IMR-90 (cell line): Measurements from ENCODE around the gene MRPL33. TPM values are rescaled to one million over a fixed set of nuclear protein-coding genes. Genes with fewer than 3 reads are reported as not detected.

Experiments
- ATAC-seq: fragments of 200-7000 bp; cut with Tn5 transposase; 2 replicates; pipeline ENCODE4 v1.9.1; 2020; ENCODE audit warnings: low read depth, mild to moderate bottlenecking, moderate library complexity
- BruUV-seq: library from RNA; stranded (reverse); fragments of 400-500 nt; replicated peaks from 2 replicates; lab custom pipeline; 2021; lab: Mats Ljungman, UMichigan
- CTCF ChIA-PET: fragments of 300-600 bp; formaldehyde crosslinking; extraction: SDS; loops from one replicate; lab custom pipeline; 2021; ENCODE audit warnings: antibody characterized with exemption; lab: Yijun Ruan, JAX
- POLR2A ChIA-PET: fragments of 300-600 bp; sonication (Branson Sonifier 250); formaldehyde crosslinking; loops from one replicate; lab custom pipeline; 2022; ENCODE audit warnings: antibody characterized with exemption; ENCODE audit not compliant: unreplicated experiment; lab: Charles Lee
- DNase-seq: peaks from one replicate; pipeline ENCODE4 v3.0.0; 2013
- H2AFZ ChIP-seq: replicated peaks from 2 replicates; pipeline ENCODE3; 2013; ENCODE audit warnings: low read length, mild to moderate bottlenecking; ENCODE audit not compliant: poor library complexity
- H2AK5ac ChIP-seq: 2 replicates; pipeline ENCODE4 v1.6.1; 2013; ENCODE audit warnings: low read depth, low read length, inconsistent platforms
- H2AK9ac ChIP-seq: replicated peaks from 2 replicates; pipeline ENCODE3; 2013; ENCODE audit warnings: mild to moderate bottlenecking, low read depth, low read length, moderate library complexity; ENCODE audit not compliant: poor library complexity
- H2BK120ac ChIP-seq: 2 replicates; pipeline ENCODE4 v1.6.1; 2013; ENCODE audit warnings: low read depth, low read length, inconsistent platforms
- H2BK15ac ChIP-seq: 3 replicates; pipeline ENCODE4 v1.6.1; 2013; ENCODE audit warnings: low read depth, low read length, inconsistent platforms
- H2BK20ac ChIP-seq: 2 replicates; pipeline ENCODE4 v1.6.1; 2013; ENCODE audit warnings: low read depth, mild to moderate bottlenecking, inconsistent platforms, low read length, moderate library complexity
- H2BK5ac ChIP-seq: 2 replicates; pipeline ENCODE4 v1.6.1; 2013; ENCODE audit warnings: mild to moderate bottlenecking, low read depth, low read length, inconsistent platforms; ENCODE audit not compliant: poor library complexity, severe bottlenecking
- H3K14ac ChIP-seq: replicated peaks from 2 replicates; pipeline ENCODE4 v1.6.1; 2013; ENCODE audit warnings: low read depth, low read length, inconsistent platforms
- H3K18ac ChIP-seq: 2 replicates; pipeline ENCODE4 v1.6.1; 2013; ENCODE audit warnings: low read depth, low read length, control low read depth
- H3K23ac ChIP-seq: 2 replicates; pipeline ENCODE4 v1.6.1; 2013; ENCODE audit warnings: low read depth, low read length, inconsistent platforms
- H3K27ac ChIP-seq: 2 replicates; pipeline ENCODE4 v1.5.1; 2013; ENCODE audit warnings: mild to moderate bottlenecking, control low read depth, low read length; ENCODE audit not compliant: insufficient read depth
- H3K27me3 ChIP-seq: 2 replicates; pipeline ENCODE4 v1.6.1; 2013; ENCODE audit warnings: low read length; ENCODE audit not compliant: control insufficient read depth, insufficient read depth
- H3K36me3 ChIP-seq: 2 replicates; pipeline ENCODE4 v1.6.1; 2013; ENCODE audit warnings: low read length, mixed read lengths; ENCODE audit not compliant: control insufficient read depth, insufficient read depth
- H3K4ac ChIP-seq: 2 replicates; pipeline ENCODE4 v1.6.1; 2013; ENCODE audit warnings: low read depth, low read length, inconsistent platforms
- H3K4me1 ChIP-seq: 2 replicates; pipeline ENCODE4 v1.6.1; 2013; ENCODE audit warnings: low read length, mixed read lengths; ENCODE audit not compliant: control insufficient read depth, insufficient read depth
- H3K4me2 ChIP-seq: 2 replicates; pipeline ENCODE4 v1.6.1; 2013; ENCODE audit warnings: low read depth, mild to moderate bottlenecking, control low read depth, low read length, moderate library complexity
- H3K4me3 ChIP-seq: 2 replicates; pipeline ENCODE4 v1.5.1; 2013; ENCODE audit warnings: low read depth, mild to moderate bottlenecking, control low read depth, low read length, moderate library complexity; ENCODE audit not compliant: insufficient read depth
- H3K56ac ChIP-seq: 2 replicates; pipeline ENCODE4 v1.6.1; 2013; ENCODE audit warnings: low read length, inconsistent platforms; ENCODE audit not compliant: insufficient read depth; ENCODE audit errors: extremely low read depth
- H3K79me1 ChIP-seq, 2 experiments: 2 replicates each; pipeline ENCODE4 v1.6.1; 2013; ENCODE audit warnings: low read length in 2 of 2, inconsistent platforms in 1 of 2, low read depth in 1 of 2
- H3K9ac ChIP-seq: 2 replicates; pipeline ENCODE4 v1.6.1; 2013; ENCODE audit warnings: low read depth, low read length, control low read depth
- H3K9me1 ChIP-seq: 2 replicates; pipeline ENCODE4 v1.6.1; 2013; ENCODE audit warnings: low read length, inconsistent platforms; ENCODE audit not compliant: insufficient read depth
- H3K9me3 ChIP-seq: 2 replicates; pipeline ENCODE4 v1.6.1; 2013; ENCODE audit warnings: low read length; ENCODE audit not compliant: control insufficient read depth, insufficient read depth
- H4K20me1 ChIP-seq: 2 replicates; pipeline ENCODE4 v1.6.1; 2013; ENCODE audit warnings: low read length, inconsistent platforms; ENCODE audit not compliant: insufficient read depth
- H4K5ac ChIP-seq: 2 replicates; pipeline ENCODE4 v1.6.1; 2013; ENCODE audit warnings: mild to moderate bottlenecking, low read depth, low read length, control low read depth
- H4K8ac ChIP-seq, 2 experiments: 2 replicates each; pipeline ENCODE4 v1.6.1; 2013; ENCODE audit warnings: low read depth in 2 of 2, low read length in 2 of 2, control low read depth in 1 of 2, inconsistent platforms in 1 of 2
- H4K91ac ChIP-seq: 2 replicates; pipeline ENCODE4 v1.6.1; 2013; ENCODE audit warnings: low read depth, low read length, inconsistent platforms; ENCODE audit not compliant: insufficient read depth
- MXI1 ChIP-seq: IDR thresholded peaks from 2 replicates; pipeline ENCODE4 v1.6.1; 2012; ENCODE audit warnings: low read depth, mild to moderate bottlenecking, low read length, moderate library complexity, borderline replicate concordance
- NFE2L2 ChIP-seq: fragments of 150-350 bp; IDR thresholded peaks from 2 replicates; pipeline ENCODE4 v1.6.1; 2016; ENCODE audit warnings: low read depth, mild to moderate bottlenecking, low read length
- POLR2A ChIP-seq: IDR thresholded peaks from 2 replicates; pipeline ENCODE4 v1.6.1; 2012; ENCODE audit warnings: mild to moderate bottlenecking, low read depth, low read length
- WGBS, 2 experiments: methylation state at CpG; one replicate each; pipeline versions ENCODE4 v1.1.5 to v1.1.7; 2013; ENCODE audit warnings: missing lambda C conversion rate in 2 of 2; ENCODE audit not compliant: insufficient read length in 1 of 2; ENCODE audit errors: extremely low coverage in 2 of 2; 5-methylcytosine and 5-hydroxymethylcytosine counted together
- dilution Hi-C: fragments of 300-500 bp; cut with HindIII; formaldehyde crosslinking; loops from one replicate; pipeline ENCODE4 v1.14.3; 2018; ENCODE audit warnings: low sequenced_read_pairs; ENCODE audit not compliant: unreplicated experiment
- in situ Hi-C: fragments of 300-500 bp; cut with MboI; formaldehyde crosslinking; loops from 3 replicates; pipeline ENCODE4 v1.14.3; 2019; ENCODE audit warnings: low sequenced_read_pairs, inconsistent platforms, mixed read lengths
- intact Hi-C: fragments of 100-400 bp; cut with micrococcal nuclease; formaldehyde crosslinking; loops from 2 replicates; pipeline ENCODE4 v1.10.0; 2022
- polyA plus RNA-seq, 3 experiments: library from polyadenylated mRNA; depleted of rRNA; stranded (reverse); fragments of >200 nt; gene quantifications; 2 replicates each; pipeline ENCODE4 v1.2.3, GENCODE V29; 2012; ENCODE audit warnings: low replicate concordance in 1 of 3
- total RNA-seq: library from RNA; depleted of rRNA; stranded (reverse); fragments of >200 nt; gene quantifications from 2 replicates; pipeline ENCODE4 v1.2.3, GENCODE V29; 2012

MRPL33 gene
- total and polyA plus RNA-seq, 2 of the 4 experiments (the other 2 are of a cell fraction), result 13.3 to 101 TPM

DNA sequence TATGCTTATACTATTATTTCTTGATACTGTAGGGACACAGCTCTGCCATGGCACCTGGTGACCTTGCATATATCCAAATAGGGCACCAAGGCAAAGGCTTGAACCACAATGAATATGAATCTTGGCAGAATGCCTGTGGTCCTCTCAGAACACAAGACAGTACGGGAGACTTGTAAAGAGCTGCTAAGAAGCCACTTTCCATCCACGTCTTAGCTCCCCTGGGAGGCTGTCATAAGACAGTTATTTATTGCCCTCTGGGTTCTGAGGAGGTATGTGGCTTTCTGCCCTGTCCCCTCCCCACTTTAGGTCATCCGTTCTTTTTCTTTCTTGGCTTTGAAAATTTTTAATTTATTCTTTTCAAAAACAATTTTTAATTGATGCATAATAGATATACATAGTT lies 29.8 kb upstream of the MRPL33 start:
- H3K9ac ChIP-seq, result no peak overlapping the region
- dilution Hi-C loops, result no loop called here
- no peak overlapping the region for H2BK5ac ChIP-seq
- in situ Hi-C loops, result no loop called here
- no peak overlapping the region for H3K27ac ChIP-seq
- ATAC-seq, result no peak
- no peaks in the 10 kb centered on the region for H3K4me1 ChIP-seq
- no peaks in the 10 kb centered on the region for H3K79me1 ChIP-seq
- no CpG with 5 or more reads among the region's 3 CpGs for WGBS, 2 experiments
- no peak for TF ChIP-seq POLR2A
- TF ChIP-seq NFE2L2, result no peak
- no peak for TF ChIP-seq MXI1
- H3K4ac ChIP-seq, result no peak overlapping the region
- no peak overlapping the region for H3K18ac ChIP-seq
- H3K27me3 ChIP-seq, result no peaks in the 10 kb centered on the region
- DNase-seq, result no peak
- H3K14ac ChIP-seq, result no peak overlapping the region
- no peak overlapping the region for H2BK20ac ChIP-seq
- intact Hi-C loops, result no loop called here
- H3K56ac ChIP-seq, result no peak overlapping the region
- no peak overlapping the region for H4K91ac ChIP-seq
- CTCF ChIA-PET, result interaction anchor here (1.3 kb wide), 1 partner anchor 12 kb away, joined by 4 read pairs; no protein-coding TSS in a partner anchor
- H3K9me1 ChIP-seq, result no peaks in the 10 kb centered on the region
- no peak overlapping the region for H3K4me2 ChIP-seq
- no peak overlapping the region for H4K5ac ChIP-seq
- no peak overlapping the region for H2BK15ac ChIP-seq
- H3K23ac ChIP-seq, result no peak overlapping the region
- BruUV-seq, result no TSS peak
- no peak overlapping the region for H2AK5ac ChIP-seq
- no peak overlapping the region for H2AK9ac ChIP-seq
- H3K4me3 ChIP-seq, result no peak overlapping the region
- no peaks in the 10 kb centered on the region for H3K36me3 ChIP-seq
- H4K8ac ChIP-seq, result no peak overlapping the region
- no peaks in the 10 kb centered on the region; the same call in 1 of the 2 replicates for H3K9me3 ChIP-seq
- H2AFZ ChIP-seq, result no peak overlapping the region
- POLR2A ChIA-PET, result no interaction called here
- no peaks in the 10 kb centered on the region for H4K20me1 ChIP-seq
- no peak overlapping the region for H2BK120ac ChIP-seq
